IPS-18a (cell line): Measurements from ENCODE around the gene DCLK2.

Source experiments
- H3K27ac ChIP-seq: one replicate; pipeline ENCODE4 v1.5.1; 2013; ENCODE audit warnings: low read length
- H3K27me3 ChIP-seq: one replicate; pipeline ENCODE4 v1.6.1; 2013; ENCODE audit warnings: mild to moderate bottlenecking, low read length; ENCODE audit not compliant: control insufficient read depth, insufficient read depth
- H3K36me3 ChIP-seq: one replicate; pipeline ENCODE4 v1.6.1; 2013; ENCODE audit warnings: low read depth, low read length; ENCODE audit not compliant: control insufficient read depth
- H3K4me1 ChIP-seq: one replicate; pipeline ENCODE4 v1.6.1; 2013; ENCODE audit warnings: low read depth, low read length; ENCODE audit not compliant: control insufficient read depth
- H3K4me3 ChIP-seq: one replicate; pipeline ENCODE4 v1.5.1; 2013; ENCODE audit warnings: low read length
- H3K9ac ChIP-seq: one replicate; pipeline ENCODE4 v1.6.1; 2013; ENCODE audit warnings: mild to moderate bottlenecking, low read length, moderate library complexity
- H3K9me3 ChIP-seq: one replicate; pipeline ENCODE4 v1.6.1; 2013; ENCODE audit warnings: low read depth, low read length; ENCODE audit not compliant: control insufficient read depth

The DCLK2 gene

DNA sequence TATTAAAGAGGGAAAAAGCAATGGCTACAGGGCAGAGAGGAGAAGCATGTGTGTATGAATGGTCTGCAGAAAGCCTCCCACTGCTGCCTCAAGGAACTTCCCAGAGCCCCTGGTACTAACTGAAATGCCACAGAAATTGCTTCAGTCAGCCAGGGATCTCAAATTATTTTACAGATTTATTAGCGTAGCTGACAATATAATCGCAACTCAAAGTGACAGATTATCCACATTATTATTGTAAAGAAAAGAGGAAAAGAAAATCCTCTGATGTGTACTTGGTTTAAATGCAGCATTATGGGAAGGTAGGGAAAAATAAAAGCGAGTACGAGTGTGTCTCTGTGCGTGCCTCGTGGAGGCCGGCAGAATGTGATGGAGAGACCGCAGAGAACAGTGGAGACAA lies 202.7 kb downstream of the DCLK2 start:
- no peaks in the 10 kb centered on the region for H3K36me3 ChIP-seq
- no peak overlapping the region for H3K4me3 ChIP-seq
- no peaks in the 10 kb centered on the region for H3K9me3 ChIP-seq
- H3K9ac ChIP-seq: no peak overlapping the region
- no peaks in the 10 kb centered on the region for H3K4me1 ChIP-seq
- no peak overlapping the region for H3K27ac ChIP-seq
- H3K27me3 ChIP-seq: no peaks in the 10 kb centered on the region

DNA sequence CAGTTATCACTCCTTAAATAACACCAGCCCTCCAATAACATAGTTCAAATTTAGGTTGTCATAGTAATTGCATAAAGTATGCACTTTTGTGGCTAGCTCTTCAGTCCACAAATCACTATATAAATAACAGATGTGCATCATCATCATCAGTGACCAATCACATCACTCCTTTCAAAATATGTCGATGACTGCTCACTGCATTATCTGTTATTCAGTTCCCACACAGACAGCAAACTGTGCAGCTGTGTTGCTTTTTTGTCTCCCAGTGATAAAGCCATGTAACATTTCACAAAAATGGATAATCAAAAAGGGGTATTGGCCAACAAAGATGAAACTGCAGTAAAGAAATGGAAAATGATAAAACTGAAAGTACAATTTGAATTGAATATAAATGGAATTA lies 205.4 kb downstream of the DCLK2 start:
- Histone ChIP-seq H3K4me3 (no peak overlapping the region), H3K27ac (no peak overlapping the region), H3K27me3 (no peaks in the 10 kb centered on the region), H3K9ac (no peak overlapping the region), H3K4me1 (no peaks in the 10 kb centered on the region), H3K36me3 (no peaks in the 10 kb centered on the region), H3K9me3 (no peaks in the 10 kb centered on the region)

DNA sequence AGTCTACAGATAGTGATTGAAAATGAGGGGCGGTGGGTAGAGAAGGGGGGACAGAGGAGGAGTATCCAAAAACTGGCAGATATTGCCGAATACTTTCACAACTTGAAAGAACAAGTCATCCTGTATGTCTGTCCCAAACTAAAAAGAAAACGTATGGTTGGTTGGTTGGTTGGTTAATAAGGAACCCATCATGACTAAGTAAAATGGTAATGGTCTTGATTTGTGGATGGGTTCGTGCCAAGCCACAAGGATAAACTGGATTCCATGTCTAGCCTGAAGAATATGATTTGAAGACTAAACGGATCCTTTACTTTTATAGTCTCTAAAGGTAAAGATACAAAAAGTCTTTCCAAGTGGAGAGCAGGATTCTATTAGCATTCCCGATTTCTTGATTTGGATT lies 208.4 kb downstream of the DCLK2 start:
- Histone ChIP-seq H3K9ac (no peak overlapping the region), H3K27me3 (no peaks in the 10 kb centered on the region), H3K4me1 (no peaks in the 10 kb centered on the region), H3K36me3 (no peaks in the 10 kb centered on the region), H3K27ac (no peak overlapping the region), H3K9me3 (no peaks in the 10 kb centered on the region), H3K4me3 (no peak overlapping the region)

DNA sequence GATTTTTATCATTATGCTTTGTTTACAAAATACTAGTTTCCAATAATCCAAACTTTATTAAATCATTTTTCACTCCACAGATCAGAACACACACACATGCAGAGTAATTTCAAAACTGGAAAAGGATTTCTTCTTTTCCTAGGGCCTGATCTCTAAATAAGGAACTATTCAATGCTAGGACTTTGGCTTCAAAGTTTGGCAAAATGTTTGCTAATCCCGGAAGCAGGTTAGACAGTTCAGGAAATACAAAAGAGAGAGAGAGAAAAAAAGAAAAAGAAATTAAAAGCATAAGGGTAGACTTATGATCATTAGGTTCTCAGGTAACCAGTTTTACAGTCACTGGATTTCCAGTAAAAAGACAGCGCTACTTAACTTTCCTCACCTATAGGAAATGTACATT lies 211.0 kb downstream of the DCLK2 start:
- H3K9me3 ChIP-seq: no peaks in the 10 kb centered on the region
- H3K4me3 ChIP-seq: no peak overlapping the region
- H3K4me1 ChIP-seq: no peaks in the 10 kb centered on the region
- no peak overlapping the region for H3K9ac ChIP-seq
- H3K27me3 ChIP-seq: no peaks in the 10 kb centered on the region
- H3K36me3 ChIP-seq: no peaks in the 10 kb centered on the region
- no peak overlapping the region for H3K27ac ChIP-seq

DNA sequence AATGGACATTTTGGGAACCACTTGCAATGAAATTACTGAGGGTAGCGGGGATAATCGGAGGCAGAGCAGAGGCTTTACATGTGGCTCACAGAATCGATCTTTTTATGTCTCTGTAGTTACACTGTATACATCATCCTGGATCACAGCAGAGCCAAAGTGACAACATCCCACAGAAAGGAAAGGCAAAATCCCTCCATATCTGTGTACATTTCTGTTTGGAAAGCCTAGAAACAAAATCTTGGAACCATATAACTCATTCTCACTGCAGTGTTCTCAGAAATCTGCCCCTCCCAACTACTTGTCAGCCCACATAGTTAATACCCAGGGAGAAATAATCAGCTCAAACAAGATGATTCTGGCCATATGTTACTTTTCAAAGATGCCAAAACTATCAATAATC lies 211.6 kb downstream of the DCLK2 start:
- no peaks in the 10 kb centered on the region for H3K4me1 ChIP-seq

DNA sequence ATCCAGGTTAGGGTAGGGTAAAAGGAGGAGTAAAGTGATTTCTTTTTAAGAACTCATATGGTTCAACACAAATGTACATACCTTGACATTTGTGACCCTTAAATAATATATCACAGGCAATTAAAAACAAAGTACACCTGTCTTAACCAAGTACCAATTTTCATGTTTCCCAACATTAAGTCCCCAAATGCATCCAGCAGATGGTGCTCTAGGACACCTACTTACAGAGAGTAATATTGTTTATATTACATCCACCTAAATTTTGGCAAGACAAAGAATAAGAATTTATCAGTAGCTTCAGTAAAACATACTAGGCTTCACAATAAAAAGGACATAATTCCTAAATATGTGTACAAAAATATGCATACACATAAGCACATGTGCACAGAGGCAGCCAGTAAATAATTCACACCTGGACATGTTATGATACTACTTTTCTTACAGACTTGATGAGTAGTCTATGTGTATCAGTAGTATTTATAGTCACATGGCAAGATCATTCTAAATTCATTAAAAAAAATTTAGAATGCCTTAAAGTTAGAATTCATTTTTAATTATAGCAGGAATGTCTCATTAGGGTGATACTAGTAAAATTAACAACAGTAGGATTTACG lies 219.7 kb downstream of the DCLK2 start:
- no peaks in the 10 kb centered on the region for H3K4me1 ChIP-seq
- no peak overlapping the region for H3K4me3 ChIP-seq
- H3K36me3 ChIP-seq: no peaks in the 10 kb centered on the region
- no peaks in the 10 kb centered on the region for H3K9me3 ChIP-seq
- no peaks in the 10 kb centered on the region for H3K27me3 ChIP-seq
- no peak overlapping the region for H3K9ac ChIP-seq
- no peak overlapping the region for H3K27ac ChIP-seq

More for the DNA sequence above, 211.6 kb downstream of the DCLK2 start:
- Histone ChIP-seq H3K27ac (no peak overlapping the region), H3K9me3 (no peaks in the 10 kb centered on the region), H3K36me3 (no peaks in the 10 kb centered on the region), H3K27me3 (no peaks in the 10 kb centered on the region), H3K9ac (no peak overlapping the region), H3K4me3 (no peak overlapping the region)

DNA sequence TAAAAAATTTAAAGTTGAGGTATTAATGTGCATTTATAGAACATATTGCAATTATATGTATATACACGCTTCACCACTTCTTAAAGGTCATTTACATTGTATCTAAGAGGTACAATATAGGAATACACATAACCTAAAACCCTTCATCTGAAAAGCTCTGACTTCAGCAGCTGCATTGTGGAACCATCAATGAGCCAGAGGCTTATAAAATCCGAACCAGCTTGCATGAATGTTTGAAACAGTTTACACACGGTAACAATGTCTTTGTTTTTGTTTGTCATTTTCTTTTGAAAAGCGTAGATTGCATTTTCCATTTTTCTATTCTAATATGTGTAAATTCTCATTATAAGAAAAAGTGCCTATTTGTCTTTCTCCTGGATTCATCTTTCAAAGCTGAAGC lies 221.6 kb downstream of the DCLK2 start:
- H3K4me3 ChIP-seq: no peak overlapping the region

DNA sequence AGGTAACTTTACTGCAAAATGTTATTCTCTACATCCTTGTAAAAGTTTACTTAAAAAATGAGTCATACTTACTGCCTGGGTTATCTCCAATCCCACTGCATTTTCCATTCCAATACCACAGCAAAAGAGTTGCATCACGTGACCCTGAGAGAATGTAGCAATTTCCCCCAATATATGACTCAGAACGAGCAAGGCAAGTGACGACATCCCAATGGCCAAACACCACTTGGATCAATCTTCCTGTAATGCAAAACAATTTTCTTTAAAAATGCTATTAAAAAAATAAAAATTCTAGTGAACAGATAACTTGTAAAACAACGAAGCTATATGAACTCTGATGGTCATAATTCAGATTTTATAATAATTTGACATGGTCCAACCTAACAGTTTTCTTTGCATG lies 224.3 kb downstream of the DCLK2 start:
- Histone ChIP-seq H3K27me3 (no peaks in the 10 kb centered on the region), H3K9ac (no peak overlapping the region), H3K36me3 (no peaks in the 10 kb centered on the region), H3K9me3 (no peaks in the 10 kb centered on the region), H3K27ac (no peak overlapping the region), H3K4me3 (no peak overlapping the region), H3K4me1 (peaks cover 3% of the 10 kb centered on the region)

More for the DNA sequence above, 221.6 kb downstream of the DCLK2 start:
- H3K9me3 ChIP-seq: no peaks in the 10 kb centered on the region
- H3K27ac ChIP-seq: no peak overlapping the region
- H3K36me3 ChIP-seq: no peaks in the 10 kb centered on the region
- H3K4me1 ChIP-seq: peaks cover 1% of the 10 kb centered on the region
- no peaks in the 10 kb centered on the region for H3K27me3 ChIP-seq
- H3K9ac ChIP-seq: no peak overlapping the region

DNA sequence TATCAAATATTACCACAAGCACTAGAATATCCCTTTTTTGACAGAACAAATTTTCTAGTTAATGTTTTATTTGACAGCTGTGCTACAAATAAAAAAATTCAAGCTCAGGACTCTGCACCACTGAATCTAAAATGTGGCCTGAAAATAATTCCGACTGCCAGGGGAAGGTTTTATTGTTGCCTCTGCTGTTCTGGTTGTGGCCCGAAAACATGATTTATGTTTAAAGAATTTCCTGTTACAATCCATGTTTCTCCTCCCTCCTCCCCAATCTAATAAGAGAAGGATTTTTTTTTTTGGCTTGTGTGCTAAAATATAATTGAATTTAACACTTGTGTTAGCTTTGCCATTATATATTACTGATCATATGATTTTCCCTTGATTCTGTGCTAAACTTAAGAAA lies 227.8 kb downstream of the DCLK2 start:
- Histone ChIP-seq H3K36me3 (no peaks in the 10 kb centered on the region), H3K9me3 (no peaks in the 10 kb centered on the region), H3K9ac (no peak overlapping the region), H3K4me3 (no peak overlapping the region), H3K4me1 (peaks cover 3% of the 10 kb centered on the region), H3K27ac (no peak overlapping the region), H3K27me3 (no peaks in the 10 kb centered on the region)

DNA sequence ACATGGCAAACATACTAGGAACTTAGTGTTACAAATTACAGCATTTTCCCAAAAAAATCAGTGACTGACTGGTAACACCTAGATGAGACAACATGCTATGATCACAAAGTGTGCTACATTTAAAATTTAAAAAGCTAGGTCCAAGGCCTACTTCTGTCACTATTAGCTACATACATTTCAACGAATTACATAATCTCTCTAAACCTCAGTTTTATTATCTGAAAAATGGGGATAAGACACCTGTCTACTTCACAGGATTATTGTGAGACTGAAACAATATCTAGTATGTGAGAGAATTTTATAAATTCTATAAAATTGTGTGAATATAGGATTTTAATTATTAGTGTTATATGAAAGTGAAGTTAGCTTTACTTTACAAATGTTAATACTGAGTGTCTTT lies 228.5 kb downstream of the DCLK2 start:
- Histone ChIP-seq H3K9ac (no peak overlapping the region), H3K9me3 (no peaks in the 10 kb centered on the region), H3K4me1 (peaks cover 3% of the 10 kb centered on the region), H3K4me3 (no peak overlapping the region), H3K27me3 (no peaks in the 10 kb centered on the region), H3K27ac (no peak overlapping the region), H3K36me3 (no peaks in the 10 kb centered on the region)
